SK-N-SH (cell line): ENCODE data around the gene KRTAP9-7. TPM values are rescaled to one million over a fixed set of nuclear protein-coding genes. Genes with fewer than 3 reads are reported as not detected.

Experiments
- CTCF ChIA-PET: fragments of 300-600, 350-600 bp; formaldehyde crosslinking; extraction: SDS; loops from one replicate; lab custom pipeline; 2021; lab: Yijun Ruan, JAX
- POLR2A ChIA-PET: fragments of 350-600 bp; sonication (Branson Sonifier 250); formaldehyde crosslinking; extraction: SDS; loops from one replicate; lab custom pipeline; 2020; ENCODE audit warnings: antibody characterized with exemption, inconsistent platforms; lab: Yijun Ruan, JAX
- DNase-seq: peaks from one replicate; pipeline ENCODE4 v3.0.0; 2012
- H2AFZ ChIP-seq: fragments of 200-600 bp; sonication (generic); 2 replicates; pipeline ENCODE4 v1.8.1; 2016; ENCODE audit warnings: antibody characterized with exemption, mild to moderate bottlenecking, low read depth
- H3F3A ChIP-seq: fragments of 200-600 bp; sonication (generic); replicated peaks from 2 replicates; pipeline ENCODE3; 2016; ENCODE audit warnings: antibody characterized with exemption, mild to moderate bottlenecking; ENCODE audit not compliant: insufficient read depth
- H3K27ac ChIP-seq, 2 experiments: fragments of 200-500 bp in 1 of 2; fragments of 200-600 bp in 1 of 2; sonication (Bioruptor generic) in 1 of 2; sonication (generic), shearing (Covaris generic) in 1 of 2; 2 replicates each; pipeline versions ENCODE4 v1.5.1 to v1.6.1; 2014 to 2016; ENCODE audit warnings: low read depth in 2 of 2, inconsistent platforms in 1 of 2, low read length in 1 of 2, mild to moderate bottlenecking in 1 of 2, mixed read lengths in 1 of 2
- H3K27me3 ChIP-seq: fragments of 200-600 bp; sonication (generic), shearing (Covaris generic); 2 replicates; pipeline ENCODE4 v1.6.1; 2016; ENCODE audit warnings: mixed run types; ENCODE audit not compliant: insufficient read depth
- H3K36me3 ChIP-seq, 2 experiments: fragments of 200-500 bp in 1 of 2; fragments of 200-600 bp in 1 of 2; sonication (Bioruptor generic) in 1 of 2; sonication (generic) in 1 of 2; replicated peaks in 1 of 2; 2 replicates each; pipeline versions ENCODE3 to v1.5.1; 2014 to 2016; ENCODE audit warnings: low read length in 1 of 2, mild to moderate bottlenecking in 1 of 2; ENCODE audit not compliant: insufficient read depth in 2 of 2, control insufficient read depth in 1 of 2
- H3K4me1 ChIP-seq, 2 experiments: fragments of 200-500 bp in 1 of 2; fragments of 200-600 bp in 1 of 2; sonication (Bioruptor generic) in 1 of 2; sonication (generic), shearing (Covaris generic) in 1 of 2; 2 replicates each; pipeline versions ENCODE4 v1.5.1 to v1.6.1; 2014 to 2016; ENCODE audit warnings: low read depth in 1 of 2, low read length in 1 of 2, mixed run types in 1 of 2; ENCODE audit not compliant: insufficient read depth in 2 of 2, control insufficient read depth in 1 of 2
- H3K4me2 ChIP-seq: fragments of 200-600 bp; sonication (generic), shearing (Covaris generic); 2 replicates; pipeline ENCODE4 v1.6.1; 2017; ENCODE audit warnings: mixed run types
- H3K4me3 ChIP-seq, 2 experiments: fragments of 200-500 bp in 1 of 2; fragments of 200-600 bp in 1 of 2; sonication (Bioruptor generic) in 1 of 2; sonication (generic), shearing (Covaris generic) in 1 of 2; 2 replicates each; pipeline versions ENCODE4 v1.5.1 to v1.8.1; 2014 to 2016; ENCODE audit warnings: low read depth in 2 of 2, inconsistent platforms in 1 of 2, low read length in 1 of 2, mild to moderate bottlenecking in 1 of 2, mixed read lengths in 1 of 2, moderate library complexity in 1 of 2
- H3K79me2 ChIP-seq: fragments of 200-600 bp; sonication (generic); 2 replicates; pipeline ENCODE4 v1.8.1; 2017; ENCODE audit warnings: mild to moderate bottlenecking; ENCODE audit not compliant: insufficient read depth
- H3K9ac ChIP-seq: fragments of 200-600 bp; sonication (generic); 2 replicates; pipeline ENCODE4 v1.6.1; 2017; ENCODE audit warnings: mixed run types
- H3K9me2 ChIP-seq: fragments of 200-600 bp; sonication (generic); 2 replicates; pipeline ENCODE4 v1.6.1; 2017; ENCODE audit warnings: mixed run types
- H3K9me3 ChIP-seq: fragments of 200-600 bp; sonication (generic); 2 replicates; pipeline ENCODE4 v1.6.1; 2017; ENCODE audit warnings: mixed run types, mild to moderate bottlenecking, moderate library complexity
- H4K20me1 ChIP-seq: fragments of 200-600 bp; sonication (generic); 2 replicates; pipeline ENCODE4 v1.6.1; 2017; ENCODE audit warnings: mild to moderate bottlenecking, mixed run types; ENCODE audit not compliant: insufficient read depth
- CHD2 ChIP-seq: fragments of 150-350 bp; IDR thresholded peaks from 2 replicates; pipeline ENCODE4 v1.6.1; 2018; ENCODE audit warnings: low read length; ENCODE audit not compliant: partially characterized antibody
- CTCF ChIP-seq: fragments of 200-600 bp; sonication (generic); IDR thresholded peaks from 2 replicates; pipeline ENCODE4 v1.6.1; 2017; ENCODE audit warnings: antibody characterized with exemption, mild to moderate bottlenecking, moderate library complexity
- EZH2phosphoT487 ChIP-seq: fragments of 200-600 bp; sonication (generic); IDR thresholded peaks from 2 replicates; pipeline ENCODE4 v1.6.1; 2017; ENCODE audit warnings: low read depth, mixed run types, mild to moderate bottlenecking, antibody characterized with exemption, moderate library complexity, borderline replicate concordance
- IRF3 ChIP-seq: fragments of 150-350 bp; IDR thresholded peaks from 2 replicates; pipeline ENCODE4 v1.6.1; 2016; ENCODE audit warnings: mild to moderate bottlenecking, low read depth, low read length
- NRF1 ChIP-seq: IDR thresholded peaks from 2 replicates; pipeline ENCODE4 v1.6.1; 2012; ENCODE audit warnings: low read depth, mild to moderate bottlenecking, low read length
- POLR2AphosphoS5 ChIP-seq: IDR thresholded peaks from 2 replicates; pipeline ENCODE4 v1.6.1; 2012; ENCODE audit warnings: low read depth, low read length
- RCOR1 ChIP-seq: fragments of 150-350 bp; IDR thresholded peaks from 2 replicates; pipeline ENCODE4 v1.6.1; 2017; ENCODE audit warnings: antibody characterized with exemption, low read length
- REST ChIP-seq: IDR thresholded peaks from 2 replicates; pipeline ENCODE4 v1.6.1; 2012; ENCODE audit warnings: mild to moderate bottlenecking, low read depth, low read length, moderate library complexity
- RFX5 ChIP-seq: IDR thresholded peaks from 2 replicates; pipeline ENCODE4 v1.6.1; 2012; ENCODE audit warnings: mild to moderate bottlenecking, improper control_type of control experiment, low read length
- RXRA ChIP-seq: IDR thresholded peaks from 2 replicates; pipeline ENCODE4 v1.4.0; 2012; ENCODE audit warnings: low read depth, mild to moderate bottlenecking, borderline replicate concordance
- SMC3 ChIP-seq: IDR thresholded peaks from 2 replicates; pipeline ENCODE4 v1.6.1; 2012; ENCODE audit warnings: low read depth, low read length, improper control_type of control experiment
- TAF1 ChIP-seq: IDR thresholded peaks from 2 replicates; pipeline ENCODE4 v1.6.1; 2012; ENCODE audit warnings: low read depth, mild to moderate bottlenecking, low read length, moderate library complexity, borderline replicate concordance
- TCF12 ChIP-seq: IDR thresholded peaks from 2 replicates; pipeline ENCODE4 v1.4.0; 2012
- USF1 ChIP-seq: IDR thresholded peaks from 2 replicates; pipeline ENCODE4 v1.4.0; 2012; ENCODE audit warnings: low read depth, borderline replicate concordance
- YY1 ChIP-seq: IDR thresholded peaks from 2 replicates; pipeline ENCODE4 v1.4.0; 2012; ENCODE audit warnings: low read depth, mild to moderate bottlenecking
- WGBS: methylation state at CpG from one replicate; pipeline ENCODE4 v1.1.6; 2017; ENCODE audit warnings: low lambda C conversion rate; 5-methylcytosine and 5-hydroxymethylcytosine counted together
- polyA plus RNA-seq, 3 experiments: library from polyadenylated mRNA; depleted of rRNA; stranded (reverse); fragments of >200 nt; gene quantifications; 2 replicates each; pipeline ENCODE4 v1.2.3, GENCODE V29; 2012

The KRTAP9-7 gene
- polyA plus RNA-seq, 1 of the 3 experiments (the other 2 are of a cell fraction), result not detected

- no peak for TF ChIP-seq SMC3
- no peak for TF ChIP-seq POLR2AphosphoS5
- no peak for TF ChIP-seq TAF1
- TF ChIP-seq, all 33 proteins: peak for 0
These were observed 28.6 kb downstream of the KRTAP9-7 start (continued) for GRCh38 chr17:41304091-41304490.

GRCh38 chr17:41307647-41308046, 32.1 kb downstream of the KRTAP9-7 start:
- Histone ChIP-seq H3K79me2 (no peaks in the 10 kb centered on the region), H3K27ac (no peak overlapping the region), H3K36me3 (no peaks in the 10 kb centered on the region), H3K9me3 (no peaks in the 10 kb centered on the region), H3K9me2 (no peaks in the 10 kb centered on the region), H2AFZ (no peak overlapping the region), H3K4me3 (no peak overlapping the region), H3K27me3 (peaks cover 27% of the 10 kb centered on the region; the same call in 1 of the 2 replicates), H3K4me1 (peaks cover 0 to 15% of the 10 kb centered on the region in 2 experiments; a peak in 1 of 4 replicates), H3F3A (no peaks in the 10 kb centered on the region), H3K4me2 (no peak overlapping the region), H4K20me1 (no peaks in the 10 kb centered on the region), H3K9ac (no peak overlapping the region)
- 59% methylated on average over 9 of the region's 9 CpGs for whole genome bisulfite sequencing
- TF ChIP-seq RXRA (no peak), NRF1 (no peak), RCOR1 (no peak), USF1 (no peak)
- ChIA-PET CTCF (interaction anchor here (2.5 to 3.0 kb wide), 2 partner anchors 14 to 22 kb away, joined by 9 to 16 read pairs; no protein-coding TSS in a partner anchor), POLR2A (no interaction called here)
- no peak for DNase-seq

GRCh38 chr17:41308251-41308917, 32.9 kb downstream of the KRTAP9-7 start:
- Histone ChIP-seq H3K4me3 (no peak overlapping the region), H3K79me2 (no peaks in the 10 kb centered on the region), H4K20me1 (no peaks in the 10 kb centered on the region), H3K9me2 (no peaks in the 10 kb centered on the region), H3K4me1 (peaks cover 0 to 13% of the 10 kb centered on the region in 2 experiments; a peak in 1 of 4 replicates), H3K27ac (no peak overlapping the region; a peak in 1 of 4 replicates), H3K9ac (no peak overlapping the region), H3K9me3 (no peaks in the 10 kb centered on the region), H3K27me3 (peaks cover 23% of the 10 kb centered on the region; the same call in 1 of the 2 replicates), H3F3A (no peaks in the 10 kb centered on the region), H2AFZ (no peak overlapping the region), H3K36me3 (no peaks in the 10 kb centered on the region), H3K4me2 (no peak overlapping the region)
- DNase-seq, result no peak
- ChIA-PET CTCF (interaction anchor here (2.5 to 3.0 kb wide), 2 partner anchors 14 to 21 kb away, joined by 9 to 16 read pairs; no protein-coding TSS in a partner anchor), POLR2A (no interaction called here)
- WGBS, result 22% methylated on average over 6 of the region's 10 CpGs
- TF ChIP-seq CHD2, result no peak
- TF ChIP-seq IRF3, result no peak
- no peak for TF ChIP-seq RFX5
- TF ChIP-seq RXRA, result no peak
- no peak for TF ChIP-seq REST
- no peak for TF ChIP-seq CTCF
- no peak for TF ChIP-seq EZH2phosphoT487
- no peak for TF ChIP-seq TAF1
- TF ChIP-seq YY1, result no peak
- TF ChIP-seq TCF12, result no peak
